ENCODE results near the gene TRIM66. TPM values are rescaled to one million over a fixed set of nuclear protein-coding genes. Genes with fewer than 3 reads are reported as not detected.

Gene TRIM66
- total and polyA plus RNA-seq, 9 of the 15 experiments (the other 6 are each of a cell fraction or from before 2014, with no cell fraction given) = 1.1 to 7.3 (median 4.9) TPM

DNA sequence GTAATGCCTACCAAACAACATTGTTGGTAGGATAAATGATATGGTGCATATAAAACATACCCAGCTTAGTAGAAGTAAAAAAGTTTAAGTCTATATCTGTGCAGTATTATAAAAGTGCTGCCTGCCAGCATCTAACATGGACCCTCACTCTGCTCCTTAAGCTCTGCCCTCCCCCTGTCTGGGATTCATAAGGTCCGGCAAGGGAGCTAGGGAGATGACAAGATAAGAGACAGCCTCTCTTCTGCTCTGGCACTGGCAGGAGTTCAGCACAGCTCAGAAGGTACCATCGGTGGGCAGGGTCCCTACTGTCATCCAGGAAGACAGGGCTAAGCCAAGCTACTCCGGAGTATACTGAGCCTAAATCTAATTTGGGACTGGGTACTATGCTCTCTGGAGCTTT is 42.8 kb downstream of the TRIM66 start:
- POLR2A ChIA-PET = interaction anchor here (1.1 to 1.4 kb wide), 2 partner anchors 8 to 43 kb away, joined by 4 read pairs; partner anchors contain the start of genes RPL27A and TRIM66
- TF ChIP-seq SMARCB1 (IDR thresholded peaks at IDR 0.05; ENCODE audit: insufficient read length, low read depth) (no peak), SMARCE1 (IDR thresholded peaks at IDR 0.05) (no peak), ZNF699 (CRISPR knock-in tag; IDR thresholded peaks at IDR 0.05; ENCODE audit: insufficient replicate concordance) (no peak), U2AF2 (optimal IDR thresholded peaks at IDR 0.05; ENCODE audit: low read depth, low read length) (no peak), PCBP2 (IDR thresholded peaks at IDR 0.05; ENCODE audit: low read depth, low read length, poor library complexity, severe bottlenecking) (no peak), ZNF780A (CRISPR knock-in tag; IDR thresholded peaks at IDR 0.05) (no peak), CBX3 (IDR thresholded peaks at IDR 0.05; ENCODE audit: borderline replicate concordance in 1 of 2, low read length in 2 of 2) (no peak), BHLHE40 (IDR thresholded peaks at IDR 0.05; ENCODE audit: low read length) (no peak), ZNF316 (IDR thresholded peaks at IDR 0.05) (no peak), GATAD2A (IDR thresholded peaks at IDR 0.05) (no peak), NFYB (IDR thresholded peaks at IDR 0.05; ENCODE audit: extremely low read depth, insufficient read length) (no peak), BRD4 (IDR thresholded peaks at IDR 0.05) (no peak)
- Histone ChIP-seq H3K27me3 (ENCODE audit: control insufficient read depth in 2 of 2, insufficient read depth in 2 of 2, low read length in 2 of 2) (no peaks in the 10 kb centered on the region), H3K36me3 (ENCODE audit: control insufficient read depth, insufficient read depth, low read length) (peaks cover 15% of the 10 kb centered on the region), H3K9ac (ENCODE audit: insufficient read depth in 1 of 2, low read depth in 2 of 2, low read length in 2 of 2) (no peak overlapping the region), H3K79me2 (ENCODE audit: control insufficient read depth, insufficient read depth, low read length) (no peaks in the 10 kb centered on the region), H3K4me3 (no peak overlapping the region), H3K4me2 (ENCODE audit: insufficient read depth, low read length) (no peak overlapping the region), H3K4me1 (replicated peaks in 1 of 2; ENCODE audit: control insufficient read depth in 2 of 2, insufficient read depth in 2 of 2, low read length in 2 of 2) (peaks cover 2 to 5% of the 10 kb centered on the region in 2 experiments; a peak in 4 of 5 replicates), H2AFZ (ENCODE audit: low read depth, low read length) (no peak overlapping the region), H3K9me1 (ENCODE audit: control insufficient read depth, insufficient read depth, low read length) (no peaks in the 10 kb centered on the region), H3K27ac (ENCODE audit: extremely low read depth, low read depth, low read length) (no peak overlapping the region), H3K9me3 (replicated peaks; ENCODE audit: control insufficient read depth, insufficient read depth, low read depth, low read length) (no peaks in the 10 kb centered on the region), H4K20me1 (replicated peaks; ENCODE audit: control insufficient read depth, insufficient read depth, low read length) (0 out of 2 replicates have a peak, but pooled peaks cover 4% of the 10 kb centered on the region)
- WGBS (ENCODE audit: insufficient coverage, low coverage, missing lambda C conversion rate) = 70% methylated on average over 3 of the region's 3 CpGs
- FAIRE-seq (no peak), ATAC-seq (no peak), DNase-seq (ENCODE audit: extremely low read depth in 1 of 4, low spot score in 3 of 4) (no peak)
- no TSS peak for BruUV-seq (replicated peaks)
- in situ Hi-C loops (cut with MboI) = no loop called here
- CTCF ChIA-PET (ENCODE audit: low intra/inter-chr PET ratio) = no interaction called here
- intact Hi-C loops (cut with micrococcal nuclease) = no loop called here

Measured in K562 (cell line).